Measurements from ENCODE around the gene SULT2B1.

GRCh38 chr19:48627201-48627864 lies 75.4 kb downstream of the SULT2B1 start:
- TF ChIP-seq POLR2A (IDR thresholded peaks at IDR 0.05; ENCODE audit: low read depth, low read length) (no peak; the same call in 1 of the 2 replicates), POLR2AphosphoS5 (IDR thresholded peaks at IDR 0.05; ENCODE audit: low read depth, low read length) (no peak)
